GM12878 (cell line): Measurements from ENCODE around the gene SERPINF2. TPM values are rescaled to one million over a fixed set of nuclear protein-coding genes. Genes with fewer than 3 reads are reported as not detected.

Source experiments
- ATAC-seq: fragments of 200-7000 bp; cut with Tn5 transposase; 3 replicates; pipeline ENCODE4 v1.9.1; 2020; ENCODE audit warnings: mild to moderate bottlenecking, moderate library complexity
- BruUV-seq: library from RNA; stranded (reverse); fragments of 400-500 nt; replicated peaks from 2 replicates; lab custom pipeline; 2021; lab: Mats Ljungman, UMichigan
- CTCF ChIA-PET: fragments of 300-600 bp; sonication (Branson Sonifier 250); formaldehyde crosslinking; extraction: SDS; loops from one replicate; lab custom pipeline; 2021; ENCODE audit warnings: inconsistent platforms; lab: Yijun Ruan, JAX
- POLR2A ChIA-PET: fragments of 350-600 bp; formaldehyde crosslinking; extraction: SDS; loops from one replicate; lab custom pipeline; 2021; ENCODE audit warnings: inconsistent platforms; lab: Charles Lee
- RAD21 ChIA-PET: fragments of 300-600 bp; sonication (Branson Sonifier 250); formaldehyde crosslinking; loops from one replicate; lab custom pipeline; 2023; ENCODE audit warnings: antibody characterized with exemption; ENCODE audit not compliant: unreplicated experiment; lab: Charles Lee
- SMC1A ChIA-PET: fragments of 300-600 bp; sonication (Branson Sonifier 250); formaldehyde crosslinking; loops from one replicate; lab custom pipeline; 2023; ENCODE audit not compliant: unreplicated experiment, uncharacterized antibody; lab: Charles Lee
- DNase-seq: peaks from one replicate; pipeline ENCODE4 v3.0.0-alpha.2; 2011; ENCODE audit warnings: low read depth, low spot score
- FAIRE-seq: peaks from 3 replicates; lab custom pipeline; 2011; peaks lifted over from hg19 to GRCh38; lab: Jason Lieb, UNC
- H2AFZ ChIP-seq: 2 replicates; pipeline ENCODE4 v1.6.0; 2011; ENCODE audit warnings: low read depth, low read length, control low read depth; ENCODE audit not compliant: control insufficient read depth
- H3K27ac ChIP-seq: 2 replicates; pipeline ENCODE4 v1.5.1; 2011; ENCODE audit warnings: control low read depth; ENCODE audit not compliant: control insufficient read depth, insufficient read depth
- H3K27me3 ChIP-seq, 2 experiments: replicated peaks in 1 of 2; 2 replicates each; pipeline versions ENCODE4 v1.6.0 to v1.6.1; 2011; ENCODE audit warnings: low read length in 1 of 2; ENCODE audit not compliant: control insufficient read depth in 2 of 2, insufficient read depth in 2 of 2
- H3K36me3 ChIP-seq, 2 experiments: 2 replicates each; pipeline ENCODE4 v1.5.1; 2011; ENCODE audit warnings: low read length in 1 of 2; ENCODE audit not compliant: control insufficient read depth in 2 of 2, insufficient read depth in 2 of 2
- H3K4me1 ChIP-seq: 2 replicates; pipeline ENCODE4 v1.6.1; 2011; ENCODE audit warnings: mild to moderate bottlenecking, low read length, moderate library complexity, mixed read lengths; ENCODE audit not compliant: control insufficient read depth, insufficient read depth
- H3K4me2 ChIP-seq: 2 replicates; pipeline ENCODE4 v1.6.0; 2011; ENCODE audit warnings: control low read depth; ENCODE audit not compliant: control insufficient read depth, insufficient read depth
- H3K4me3 ChIP-seq: fragments of 200-600 bp; sonication (generic); 2 replicates; pipeline ENCODE4 v1.5.1; 2016
- H3K79me2 ChIP-seq: 2 replicates; pipeline ENCODE4 v1.6.0; 2011; ENCODE audit warnings: low read length; ENCODE audit not compliant: control insufficient read depth, insufficient read depth
- H3K9ac ChIP-seq: 2 replicates; pipeline ENCODE4 v1.8.0; 2011; ENCODE audit warnings: low read length, control low read depth, mixed read lengths; ENCODE audit not compliant: control insufficient read depth, insufficient read depth
- H3K9me3 ChIP-seq: replicated peaks from 3 replicates; pipeline ENCODE4 v1.5.1; 2011; ENCODE audit warnings: mild to moderate bottlenecking, low read length; ENCODE audit not compliant: control insufficient read depth, insufficient read depth
- H4K20me1 ChIP-seq: 2 replicates; pipeline ENCODE4 v1.6.0; 2011; ENCODE audit not compliant: control insufficient read depth, insufficient read depth
- CHD2 ChIP-seq: IDR thresholded peaks from 2 replicates; pipeline ENCODE4 v1.6.1; 2011; ENCODE audit warnings: low read depth, low read length, improper control_type of control experiment, borderline replicate concordance
- HDGF ChIP-seq: fragments of 450-650 bp; IDR thresholded peaks from 2 replicates; pipeline ENCODE4 v1.6.1; 2016; ENCODE audit warnings: antibody characterized with exemption
- RBBP5 ChIP-seq: fragments of 200-600 bp; sonication (generic); conservative IDR thresholded peaks from 2 replicates; pipeline ENCODE4 v1.6.1; 2016
- SMARCA5 ChIP-seq: fragments of 450-650 bp; IDR thresholded peaks from 2 replicates; pipeline ENCODE4 v1.6.1; 2017; ENCODE audit warnings: mild to moderate bottlenecking
- SUZ12 ChIP-seq: fragments of 200-600 bp; sonication (generic); IDR thresholded peaks from one replicate; pipeline ENCODE4 v1.6.1; 2018; ENCODE audit warnings: antibody characterized with exemption, mild to moderate bottlenecking; ENCODE audit not compliant: unreplicated experiment
- WGBS: methylation state at CpG from one replicate; pipeline ENCODE4 v1.1.6; 2016; ENCODE audit warnings: low lambda C conversion rate; ENCODE audit not compliant: insufficient replicate concordance, insufficient coverage; ENCODE audit errors: missing lambda C conversion rate; 5-methylcytosine and 5-hydroxymethylcytosine counted together
- in situ Hi-C: fragments of 300-500 bp; cut with MboI; formaldehyde crosslinking; loops from 9 replicates; pipeline ENCODE4 v1.14.3; 2018; ENCODE audit warnings: mixed read lengths
- intact Hi-C: fragments of 100-400 bp; cut with micrococcal nuclease; formaldehyde crosslinking; loops from one replicate; pipeline ENCODE4 v1.14.2; 2022; ENCODE audit not compliant: unreplicated experiment
- polyA plus RNA-seq, 11 experiments: library from polyadenylated mRNA; depleted of rRNA in 4 of 11; unstranded in 6 of 11; stranded (reverse) in 5 of 11; fragments of >200 nt; fragmentation: Nextera tagmentation in 4 of 11; fragmentation: Illumina TruSeq in 1 of 11; extraction: Ambion mirVana in 4 of 11; extraction: Trizol in 1 of 11; gene quantifications; 1 replicate in 1 of 11; 2 replicates in 10 of 11; pipeline versions ENCODE4 v1.2.1 to v1.2.3, GENCODE V29; 2011 to 2016; ENCODE audit warnings: inconsistent platforms in 2 of 11, missing spikeins in 2 of 11, low read depth in 1 of 11
- total RNA-seq, 4 experiments: library from RNA; depleted of rRNA in 3 of 4; stranded (reverse); fragments of >200 nt in 3 of 4; fragmentation: Illumina TruSeq in 1 of 4; extraction: Trizol in 1 of 4; gene quantifications; 2 replicates each; pipeline versions ENCODE4 v1.2.1 to v1.2.3, GENCODE V29; 2013 to 2021
- TF ChIP-seq, protein P1 (sequence below): IDR thresholded peaks from 2 replicates; pipeline ENCODE4 v1.6.1; 2011; ENCODE audit warnings: borderline replicate concordance, low read depth, mild to moderate bottlenecking, moderate library complexity, low read length; ENCODE audit not compliant: insufficient read depth, poor library complexity, severe bottlenecking
- TF ChIP-seq, protein P2 (sequence below): fragments of 450-650 bp; IDR thresholded peaks from 2 replicates; pipeline ENCODE4 v1.6.1; 2017; ENCODE audit warnings: borderline replicate concordance
- TF ChIP-seq, protein P3 (sequence below): IDR thresholded peaks from 2 replicates; pipeline ENCODE4 v1.6.1; 2012; ENCODE audit warnings: low read length, inconsistent platforms

The SERPINF2 gene
- total and polyA plus RNA-seq, 10 of the 15 experiments (the other 5 are each of a cell fraction or from before 2014, with no cell fraction given): 0.04 to 0.21 (median 0.12) TPM; not detected in 6

DNA sequence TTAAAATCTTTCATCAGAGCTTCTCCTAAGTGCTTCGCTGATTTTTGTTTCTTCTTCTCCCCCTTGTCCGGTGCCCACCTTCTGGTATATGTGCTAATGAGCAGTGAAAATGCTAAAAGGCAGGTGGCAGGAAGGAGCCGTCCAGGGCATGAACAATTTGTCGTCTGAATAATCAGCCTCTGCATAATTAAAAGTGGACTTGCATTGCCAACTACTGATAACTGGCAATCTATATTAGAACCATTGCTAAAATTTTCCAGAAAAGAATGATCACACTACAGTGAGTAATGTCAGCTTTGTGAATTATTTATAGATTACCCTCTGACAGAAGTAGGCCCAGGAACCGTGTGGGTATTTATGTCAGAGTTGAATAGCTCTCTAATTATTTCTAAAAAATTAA, 47.3 kb downstream of the SERPINF2 start:
- no peaks in the 10 kb centered on the region for H4K20me1 ChIP-seq
- RAD21 ChIA-PET: interaction anchor here (1.4 kb wide), 1 partner anchor 45 kb away, joined by 4 read pairs; no protein-coding TSS in a partner anchor
- BruUV-seq: no TSS peak
- DNase-seq: no peak
- intact Hi-C loops: loop anchor here (10.0 kb wide), 1 partner anchor 125 kb away; no protein-coding TSS in a partner anchor
- in situ Hi-C loops: no loop called here
- H3K9me3 ChIP-seq: no peaks in the 10 kb centered on the region
- WGBS: 67% methylated on average over 5 of the region's 5 CpGs
- H3K27me3 ChIP-seq: no peaks in the 10 kb centered on the region
- POLR2A ChIA-PET: interaction anchor here (0.6 kb wide), 1 partner anchor 74 kb away, joined by 3 read pairs; no protein-coding TSS in a partner anchor
- H3K4me3 ChIP-seq: no peak overlapping the region
- no peak overlapping the region for H3K4me2 ChIP-seq
- H3K4me1 ChIP-seq: no peaks in the 10 kb centered on the region
- H3K27ac ChIP-seq: no peak overlapping the region
- FAIRE-seq: no peak
- CTCF ChIA-PET: interaction anchor here (0.7 to 1.6 kb wide), 3 partner anchors 68 to 471 kb away, joined by 3 to 14 read pairs (median 6); no protein-coding TSS in a partner anchor
- no peak overlapping the region for H2AFZ ChIP-seq
- SMC1A ChIA-PET: interaction anchor here (0.9 to 1.3 kb wide), 4 partner anchors 17 to 73 kb away, joined by 3 to 4 read pairs (median 3); no protein-coding TSS in a partner anchor
- TF ChIP-seq HDGF (no peak), SUZ12 (no peak), RBBP5 (no peak), CHD2 (no peak), SMARCA5 (no peak)
- TF ChIP-seq, protein P1, sequence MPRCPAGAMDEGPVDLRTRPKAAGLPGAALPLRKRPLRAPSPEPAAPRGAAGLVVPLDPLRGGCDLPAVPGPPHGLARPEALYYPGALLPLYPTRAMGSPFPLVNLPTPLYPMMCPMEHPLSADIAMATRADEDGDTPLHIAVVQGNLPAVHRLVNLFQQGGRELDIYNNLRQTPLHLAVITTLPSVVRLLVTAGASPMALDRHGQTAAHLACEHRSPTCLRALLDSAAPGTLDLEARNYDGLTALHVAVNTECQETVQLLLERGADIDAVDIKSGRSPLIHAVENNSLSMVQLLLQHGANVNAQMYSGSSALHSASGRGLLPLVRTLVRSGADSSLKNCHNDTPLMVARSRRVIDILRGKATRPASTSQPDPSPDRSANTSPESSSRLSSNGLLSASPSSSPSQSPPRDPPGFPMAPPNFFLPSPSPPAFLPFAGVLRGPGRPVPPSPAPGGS: no peak
- TF ChIP-seq, protein P2, sequence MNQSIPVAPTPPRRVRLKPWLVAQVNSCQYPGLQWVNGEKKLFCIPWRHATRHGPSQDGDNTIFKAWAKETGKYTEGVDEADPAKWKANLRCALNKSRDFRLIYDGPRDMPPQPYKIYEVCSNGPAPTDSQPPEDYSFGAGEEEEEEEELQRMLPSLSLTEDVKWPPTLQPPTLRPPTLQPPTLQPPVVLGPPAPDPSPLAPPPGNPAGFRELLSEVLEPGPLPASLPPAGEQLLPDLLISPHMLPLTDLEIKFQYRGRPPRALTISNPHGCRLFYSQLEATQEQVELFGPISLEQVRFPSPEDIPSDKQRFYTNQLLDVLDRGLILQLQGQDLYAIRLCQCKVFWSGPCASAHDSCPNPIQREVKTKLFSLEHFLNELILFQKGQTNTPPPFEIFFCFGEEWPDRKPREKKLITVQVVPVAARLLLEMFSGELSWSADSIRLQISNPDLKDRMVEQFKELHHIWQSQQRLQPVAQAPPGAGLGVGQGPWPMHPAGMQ: no peak
- TF ChIP-seq, protein P3, sequence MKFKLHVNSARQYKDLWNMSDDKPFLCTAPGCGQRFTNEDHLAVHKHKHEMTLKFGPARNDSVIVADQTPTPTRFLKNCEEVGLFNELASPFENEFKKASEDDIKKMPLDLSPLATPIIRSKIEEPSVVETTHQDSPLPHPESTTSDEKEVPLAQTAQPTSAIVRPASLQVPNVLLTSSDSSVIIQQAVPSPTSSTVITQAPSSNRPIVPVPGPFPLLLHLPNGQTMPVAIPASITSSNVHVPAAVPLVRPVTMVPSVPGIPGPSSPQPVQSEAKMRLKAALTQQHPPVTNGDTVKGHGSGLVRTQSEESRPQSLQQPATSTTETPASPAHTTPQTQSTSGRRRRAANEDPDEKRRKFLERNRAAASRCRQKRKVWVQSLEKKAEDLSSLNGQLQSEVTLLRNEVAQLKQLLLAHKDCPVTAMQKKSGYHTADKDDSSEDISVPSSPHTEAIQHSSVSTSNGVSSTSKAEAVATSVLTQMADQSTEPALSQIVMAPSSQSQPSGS: no peak
- TF ChIP-seq, all 136 proteins: peak for 0
- Histone ChIP-seq H3K36me3 (peaks cover 7 to 12% of the 10 kb centered on the region in 2 experiments), H3K79me2 (no peaks in the 10 kb centered on the region), H3K9ac (no peak overlapping the region)
- peak; percentile 54 for ATAC-seq
